Measurements from ENCODE around the gene SPATA13. TPM values are rescaled to one million over a fixed set of nuclear protein-coding genes. Genes with fewer than 3 reads are reported as not detected.

SPATA13 gene
- total and polyA plus RNA-seq, 2 experiments from 2014 or later = 12.4 to 19.4 TPM

- H3K27ac ChIP-seq = no peak overlapping the region
- H3K79me2 ChIP-seq = no peaks in the 10 kb centered on the region
- H3K9me2 ChIP-seq (replicated peaks; ENCODE audit: insufficient read depth) = no peaks in the 10 kb centered on the region
- TF ChIP-seq EZH2 (IDR thresholded peaks at IDR 0.05; ENCODE audit: borderline replicate concordance) = no peak
- no peak for TF ChIP-seq CTCF (IDR thresholded peaks at IDR 0.05; ENCODE audit: poor library complexity)
- no peak for TF ChIP-seq EZH2phosphoT487 (IDR thresholded peaks at IDR 0.05; ENCODE audit: low read depth, severe bottlenecking, unreplicated experiment)
- H4K20me1 ChIP-seq (ENCODE audit: insufficient read depth, poor library complexity, severe bottlenecking) = no peaks in the 10 kb centered on the region
- H3K4me1 ChIP-seq (ENCODE audit: insufficient read depth) = no peaks in the 10 kb centered on the region
- DNase-seq (ENCODE audit: low spot score) = no peak
- no peaks in the 10 kb centered on the region for H3K9me3 ChIP-seq (ENCODE audit: low read depth)
- H2AFZ ChIP-seq = no peak overlapping the region
- H3K27me3 ChIP-seq = no peaks in the 10 kb centered on the region
- H3K4me3 ChIP-seq = no peak overlapping the region
- H3K4me2 ChIP-seq = no peak overlapping the region
- H3K36me3 ChIP-seq (replicated peaks; ENCODE audit: insufficient read depth, low read depth) = no peaks in the 10 kb centered on the region
- WGBS (ENCODE audit: low lambda C conversion rate, missing lambda C conversion rate) = 95% methylated on average over 17 of the region's 18 CpGs
Observed at GRCh38 chr13:24281188-24282008, 120.9 kb downstream of the SPATA13 start.

- Histone ChIP-seq H2AFZ (no peak overlapping the region), H3K27me3 (no peaks in the 10 kb centered on the region), H3K79me2 (no peaks in the 10 kb centered on the region), H3K4me1 (ENCODE audit: insufficient read depth) (no peaks in the 10 kb centered on the region), H3K4me3 (no peak overlapping the region), H3K9me3 (ENCODE audit: low read depth) (no peaks in the 10 kb centered on the region), H3K27ac (no peak overlapping the region), H4K20me1 (ENCODE audit: insufficient read depth, poor library complexity, severe bottlenecking) (no peaks in the 10 kb centered on the region), H3K9me2 (replicated peaks; ENCODE audit: insufficient read depth) (no peaks in the 10 kb centered on the region), H3K36me3 (replicated peaks; ENCODE audit: insufficient read depth, low read depth) (no peaks in the 10 kb centered on the region), H3K4me2 (no peak overlapping the region)
- no peak for DNase-seq (ENCODE audit: low spot score)
- WGBS (ENCODE audit: low lambda C conversion rate, missing lambda C conversion rate) = 86% methylated on average over 4 of the region's 4 CpGs
- TF ChIP-seq EZH2phosphoT487 (IDR thresholded peaks at IDR 0.05; ENCODE audit: low read depth, severe bottlenecking, unreplicated experiment) (no peak), EZH2 (IDR thresholded peaks at IDR 0.05; ENCODE audit: borderline replicate concordance) (no peak), CTCF (IDR thresholded peaks at IDR 0.05; ENCODE audit: poor library complexity) (no peak)
Observed at GRCh38 chr13:24282256-24282655, 121.7 kb downstream of the SPATA13 start.

GRCh38 chr13:24284889-24285565 lies 124.5 kb downstream of the SPATA13 start:
- Histone ChIP-seq H3K9me2 (replicated peaks; ENCODE audit: insufficient read depth) (no peaks in the 10 kb centered on the region), H3K79me2 (no peaks in the 10 kb centered on the region), H3K27ac (no peak overlapping the region), H3K4me1 (ENCODE audit: insufficient read depth) (no peaks in the 10 kb centered on the region), H4K20me1 (ENCODE audit: insufficient read depth, poor library complexity, severe bottlenecking) (no peaks in the 10 kb centered on the region), H3K27me3 (no peaks in the 10 kb centered on the region), H3K36me3 (replicated peaks; ENCODE audit: insufficient read depth, low read depth) (no peaks in the 10 kb centered on the region), H3K4me3 (no peak overlapping the region), H3K4me2 (no peak overlapping the region), H3K9me3 (ENCODE audit: low read depth) (no peaks in the 10 kb centered on the region), H2AFZ (no peak overlapping the region)
- no peak for DNase-seq (ENCODE audit: low spot score)
- 94% methylated on average over 10 of the region's 10 CpGs for WGBS (ENCODE audit: low lambda C conversion rate, missing lambda C conversion rate)
- TF ChIP-seq CTCF (IDR thresholded peaks at IDR 0.05; ENCODE audit: poor library complexity) (no peak), EZH2phosphoT487 (IDR thresholded peaks at IDR 0.05; ENCODE audit: low read depth, severe bottlenecking, unreplicated experiment) (no peak), EZH2 (IDR thresholded peaks at IDR 0.05; ENCODE audit: borderline replicate concordance) (no peak)
